Measurements from ENCODE around the gene TMEM95. TPM values are rescaled to one million over a fixed set of nuclear protein-coding genes. Genes with fewer than 3 reads are reported as not detected.

TMEM95 gene
- total RNA-seq, 1 donor from 2014 or later: not detected

DNA sequence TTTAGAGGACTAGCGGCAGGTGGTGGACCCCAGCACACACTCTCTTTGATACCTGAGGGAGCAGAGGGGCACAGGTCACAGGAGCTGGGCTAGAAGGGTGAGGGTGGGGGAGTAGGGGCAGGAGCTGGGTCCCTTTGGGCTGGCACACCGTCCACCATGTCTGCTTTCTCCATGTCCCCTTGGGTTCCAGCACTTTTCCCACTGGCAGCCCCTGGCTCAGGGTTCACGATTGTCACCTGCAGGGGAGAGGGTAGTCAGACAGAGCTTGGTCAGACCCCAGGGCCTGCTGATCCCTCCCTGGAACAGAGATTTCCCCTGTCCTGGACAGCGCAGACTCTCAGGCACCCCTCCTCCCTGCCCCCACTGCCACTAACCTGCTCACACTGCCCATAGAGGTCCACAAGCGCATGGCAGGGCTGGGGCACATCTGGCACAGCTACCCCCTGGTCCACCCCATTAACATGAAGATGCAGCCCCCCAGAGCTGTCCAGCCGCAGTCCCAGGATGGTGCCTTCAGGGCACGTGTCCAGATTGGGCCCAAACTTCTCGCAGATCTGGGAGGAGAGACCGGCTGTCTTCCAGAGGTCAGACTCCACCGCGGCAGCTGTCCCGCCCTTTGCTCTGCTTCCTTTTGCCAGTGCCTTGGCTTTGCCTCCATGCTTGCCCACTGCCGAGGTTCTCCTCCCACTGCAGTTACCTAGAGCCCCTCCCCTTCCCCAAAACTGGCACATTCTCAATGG, 36.7 kb upstream of the TMEM95 start:
- Mint-ChIP-seq H3K4me1 (ENCODE audit: low read depth) (peaks cover 9% of the 10 kb centered on the region), H3K36me3 (ENCODE audit: insufficient read depth) (peaks cover 8% of the 10 kb centered on the region), H3K9me3 (ENCODE audit: low read depth) (no peaks in the 10 kb centered on the region), H3K4me3 (ENCODE audit: low read depth) (no peak overlapping the region), H3K27ac (no peak overlapping the region), H3K27me3 (no peaks in the 10 kb centered on the region)
- no peak for DNase-seq (ENCODE audit: low spot score, unreplicated experiment)
- TF ChIP-seq, protein P1, sequence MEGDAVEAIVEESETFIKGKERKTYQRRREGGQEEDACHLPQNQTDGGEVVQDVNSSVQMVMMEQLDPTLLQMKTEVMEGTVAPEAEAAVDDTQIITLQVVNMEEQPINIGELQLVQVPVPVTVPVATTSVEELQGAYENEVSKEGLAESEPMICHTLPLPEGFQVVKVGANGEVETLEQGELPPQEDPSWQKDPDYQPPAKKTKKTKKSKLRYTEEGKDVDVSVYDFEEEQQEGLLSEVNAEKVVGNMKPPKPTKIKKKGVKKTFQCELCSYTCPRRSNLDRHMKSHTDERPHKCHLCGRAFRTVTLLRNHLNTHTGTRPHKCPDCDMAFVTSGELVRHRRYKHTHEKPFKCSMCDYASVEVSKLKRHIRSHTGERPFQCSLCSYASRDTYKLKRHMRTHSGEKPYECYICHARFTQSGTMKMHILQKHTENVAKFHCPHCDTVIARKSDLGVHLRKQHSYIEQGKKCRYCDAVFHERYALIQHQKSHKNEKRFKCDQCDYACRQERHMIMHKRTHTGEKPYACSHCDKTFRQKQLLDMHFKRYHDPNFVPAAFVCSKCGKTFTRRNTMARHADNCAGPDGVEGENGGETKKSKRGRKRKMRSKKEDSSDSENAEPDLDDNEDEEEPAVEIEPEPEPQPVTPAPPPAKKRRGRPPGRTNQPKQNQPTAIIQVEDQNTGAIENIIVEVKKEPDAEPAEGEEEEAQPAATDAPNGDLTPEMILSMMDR (IDR thresholded peaks at IDR 0.05; ENCODE audit: unreplicated experiment): no peak

DNA sequence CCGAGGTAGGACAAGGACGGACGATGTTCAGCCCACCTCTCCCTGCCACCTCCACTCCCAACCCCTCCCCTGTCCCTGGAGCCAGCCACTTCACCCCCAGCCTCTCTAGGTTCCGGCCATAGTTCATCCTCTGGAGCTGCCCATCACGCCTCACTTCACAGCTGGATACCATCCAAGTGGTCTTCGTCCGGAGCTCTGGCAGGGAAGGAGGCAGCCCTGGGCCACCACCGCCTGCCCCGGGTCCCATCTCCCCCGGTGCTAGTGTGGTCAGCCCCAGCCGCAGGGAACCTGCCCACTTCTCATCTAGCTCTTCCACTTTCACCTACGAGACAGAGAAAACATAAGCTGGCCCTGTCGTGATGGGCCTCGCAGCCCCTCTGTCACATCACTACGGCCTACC, 33.5 kb upstream of the TMEM95 start:
- Mint-ChIP-seq H3K27me3 (no peaks in the 10 kb centered on the region), H3K9me3 (ENCODE audit: low read depth) (no peaks in the 10 kb centered on the region), H3K4me1 (ENCODE audit: low read depth) (peaks cover under 1% of the 10 kb centered on the region), H3K36me3 (ENCODE audit: insufficient read depth) (peaks cover 11% of the 10 kb centered on the region), H3K27ac (no peak overlapping the region), H3K4me3 (ENCODE audit: low read depth) (no peak overlapping the region)
- TF ChIP-seq, protein P1 (IDR thresholded peaks at IDR 0.05; ENCODE audit: unreplicated experiment): no peak
- DNase-seq (ENCODE audit: low spot score, unreplicated experiment): no peak

DNA sequence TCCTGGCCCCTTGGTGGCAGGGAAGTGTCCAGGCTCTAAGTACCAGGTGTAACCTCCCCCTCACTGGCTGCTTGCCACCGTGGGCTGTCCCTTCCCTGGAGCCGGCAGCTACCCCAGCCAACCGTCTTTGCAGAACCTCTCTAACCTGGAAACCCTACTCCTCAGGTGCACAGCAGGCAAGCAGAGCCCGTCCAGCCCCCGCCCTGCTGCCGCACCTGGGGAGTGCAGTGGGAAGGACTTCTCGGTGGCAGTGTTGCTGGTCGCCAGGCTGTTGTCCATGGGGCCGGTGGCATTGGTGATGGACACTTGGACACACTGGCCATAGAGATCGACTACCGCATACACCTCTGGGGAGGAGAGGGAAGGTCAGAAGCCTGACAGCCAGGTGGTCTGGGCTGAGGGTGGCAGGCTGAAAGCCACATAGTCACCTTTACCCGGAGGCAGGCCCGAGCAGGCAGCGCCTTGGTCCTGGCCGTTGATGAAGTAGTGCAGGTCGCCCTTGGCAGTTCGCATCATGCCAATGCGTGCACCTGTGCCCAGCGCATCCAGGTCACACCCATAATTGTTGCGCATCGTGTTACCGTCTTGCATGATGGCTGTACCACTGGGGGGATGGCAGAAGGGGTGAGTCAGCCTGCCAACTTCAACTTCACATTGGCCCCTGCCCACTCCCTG, 32.3 kb upstream of the TMEM95 start:
- Mint-ChIP-seq H3K27ac (no peak overlapping the region), H3K27me3 (no peaks in the 10 kb centered on the region), H3K36me3 (ENCODE audit: insufficient read depth) (peaks cover 9% of the 10 kb centered on the region), H3K4me1 (ENCODE audit: low read depth) (no peaks in the 10 kb centered on the region), H3K4me3 (ENCODE audit: low read depth) (no peak overlapping the region), H3K9me3 (ENCODE audit: low read depth) (no peaks in the 10 kb centered on the region)
- TF ChIP-seq, protein P1 (IDR thresholded peaks at IDR 0.05; ENCODE audit: unreplicated experiment): no peak
- DNase-seq (ENCODE audit: low spot score, unreplicated experiment): no peak

DNA sequence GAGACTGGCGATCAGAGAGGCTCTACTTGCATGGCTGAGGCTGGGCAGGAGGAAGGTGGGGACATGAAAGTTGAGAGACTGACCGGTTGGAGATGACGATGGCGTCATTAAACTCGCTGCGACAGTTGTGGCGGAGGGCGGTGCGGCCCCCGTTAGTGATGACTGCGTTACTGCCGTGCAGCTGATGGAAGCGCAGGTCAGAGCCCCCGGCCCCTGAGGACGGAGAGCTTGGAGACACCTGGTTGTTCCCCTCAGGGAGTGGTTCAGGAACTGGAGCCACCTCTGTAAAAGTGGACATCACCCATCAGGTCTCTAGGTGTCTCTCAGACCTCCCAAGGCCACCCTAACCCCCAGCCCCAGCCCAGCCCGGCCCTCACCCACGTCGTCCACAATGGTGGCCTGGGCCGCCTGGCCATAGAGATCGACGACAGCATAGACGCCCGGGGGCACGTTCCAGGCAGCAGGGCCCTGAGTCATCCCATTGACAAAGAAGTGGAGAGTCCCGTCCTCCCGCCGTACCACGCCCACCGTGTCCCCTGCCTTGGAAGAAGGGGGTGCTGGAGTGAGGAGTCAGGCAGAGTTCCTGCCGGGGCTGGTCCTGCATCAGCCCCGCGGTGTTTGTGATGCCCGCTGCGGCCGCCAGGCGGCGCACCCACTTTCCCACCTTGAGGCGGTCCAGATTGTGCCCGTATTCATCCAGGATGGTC, 31.1 kb upstream of the TMEM95 start:
- Mint-ChIP-seq H3K36me3 (ENCODE audit: insufficient read depth) (peaks cover 9% of the 10 kb centered on the region), H3K4me1 (ENCODE audit: low read depth) (peaks cover 11% of the 10 kb centered on the region), H3K27ac (no peak overlapping the region), H3K9me3 (ENCODE audit: low read depth) (no peaks in the 10 kb centered on the region), H3K4me3 (ENCODE audit: low read depth) (no peak overlapping the region), H3K27me3 (no peaks in the 10 kb centered on the region)
- DNase-seq (ENCODE audit: low spot score, unreplicated experiment): peak; percentile 69
- TF ChIP-seq, protein P1 (IDR thresholded peaks at IDR 0.05; ENCODE audit: unreplicated experiment): peak; percentile 83

DNA sequence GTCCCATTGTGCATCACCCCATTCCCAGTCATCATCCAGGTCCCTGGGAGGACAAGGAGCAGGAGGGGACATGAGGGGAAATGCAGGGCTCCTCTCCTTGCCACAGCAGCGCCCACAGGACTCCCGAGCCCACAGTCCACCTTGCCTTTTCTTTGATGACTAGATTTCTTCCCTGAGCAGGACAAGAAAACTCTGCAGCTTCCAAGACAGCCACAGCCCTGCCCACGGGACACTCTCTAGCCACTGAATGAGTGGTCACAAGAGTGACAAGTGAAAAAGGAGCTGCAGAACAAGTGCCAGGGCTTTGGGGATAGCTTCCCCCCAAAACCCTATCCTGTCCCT, 30.5 kb upstream of the TMEM95 start:
- Mint-ChIP-seq H3K36me3 (ENCODE audit: insufficient read depth) (peaks cover 9% of the 10 kb centered on the region), H3K4me3 (ENCODE audit: low read depth) (no peak overlapping the region), H3K4me1 (ENCODE audit: low read depth) (peaks cover 11% of the 10 kb centered on the region), H3K9me3 (ENCODE audit: low read depth) (no peaks in the 10 kb centered on the region), H3K27me3 (no peaks in the 10 kb centered on the region), H3K27ac (no peak overlapping the region)
- TF ChIP-seq, protein P1 (IDR thresholded peaks at IDR 0.05; ENCODE audit: unreplicated experiment): peak; percentile 2
- no peak for DNase-seq (ENCODE audit: low spot score, unreplicated experiment)
